GM18861 (cell line): ENCODE data around the gene UNC50.
A peak's percentile ranks its signal among the peaks of the same experiment; 100 is the strongest.
"Not testable (repeated sequence)": the region's sequence is repeated elsewhere in the genome, so short reads cannot be mapped to it uniquely, and the experiment has no call there.

Experiments used
- ATAC-seq: cut with Tn5 transposase; IDR thresholded peaks from one replicate; pipeline ENCODE4 v1.9.1; 2021; ENCODE audit not compliant: unreplicated experiment

Gene UNC50

GRCh38 chr2:98608962-98609604 is 694 bp downstream of the UNC50 start:
- ATAC-seq, result peak; percentile 6

DNA sequence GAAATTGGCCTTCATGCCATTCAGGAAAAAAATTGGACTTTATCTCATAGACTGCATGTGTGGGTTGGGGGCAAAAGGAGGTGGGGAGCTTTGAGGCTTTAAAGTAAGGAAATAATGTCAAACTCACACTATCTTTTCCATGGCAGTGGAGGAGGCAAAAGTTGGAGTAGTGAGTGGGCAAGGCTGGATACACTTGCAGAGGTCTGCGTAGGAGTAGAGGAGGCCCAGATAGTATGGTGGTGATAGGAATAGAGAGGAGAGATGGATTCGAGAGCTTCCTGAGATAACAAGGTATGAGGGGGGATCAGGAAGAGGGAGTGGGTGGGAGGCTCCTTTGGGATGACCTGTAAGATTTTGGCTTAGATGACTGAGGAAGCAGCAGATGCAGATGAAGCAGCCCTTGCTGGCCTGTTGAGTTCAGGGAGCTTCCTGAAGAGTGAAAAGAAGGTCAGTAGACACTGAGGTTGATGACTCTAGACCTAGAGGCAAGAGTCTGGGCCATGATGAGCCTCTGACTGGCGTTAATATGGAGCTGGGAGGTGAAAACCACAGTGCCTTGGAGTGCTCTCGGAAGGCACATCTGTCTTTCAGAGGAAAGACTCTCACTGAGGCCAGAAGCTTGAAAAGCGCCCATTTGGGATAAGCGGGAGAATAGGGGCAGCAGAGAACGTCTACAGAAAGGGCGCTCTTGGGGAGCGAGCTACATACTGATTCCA is 5.8 kb downstream of the UNC50 start:
- ATAC-seq, result no peak

- ATAC-seq, result no peak
Measured at GRCh38 chr2:98615481-98615880, 7.1 kb downstream of the UNC50 start.

GRCh38 chr2:98617149-98617548 is 8.8 kb downstream of the UNC50 start:
- no peak for ATAC-seq

- ATAC-seq, result no peak
Measured at GRCh38 chr2:98623657-98624056, 15.3 kb downstream of the UNC50 start.

DNA sequence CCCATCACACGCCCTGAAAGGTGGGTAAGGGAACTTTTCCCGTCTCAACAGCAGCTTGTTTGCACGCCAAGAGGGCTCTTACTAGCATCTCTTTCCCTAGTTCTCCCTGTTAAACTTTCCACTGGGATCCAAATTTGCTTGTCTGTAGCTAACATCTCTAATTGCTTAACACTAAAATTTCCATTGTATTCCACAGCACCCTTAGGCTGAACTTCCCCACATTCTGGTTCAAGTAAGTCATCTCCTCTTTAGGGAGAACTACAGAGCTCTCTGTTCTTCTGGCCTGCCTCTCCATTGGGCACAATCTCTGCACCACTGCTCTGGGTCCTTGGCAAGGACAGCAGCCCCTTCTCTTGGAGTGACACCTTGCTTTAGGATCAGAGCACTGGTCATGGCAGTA is 24.0 kb downstream of the UNC50 start:
- ATAC-seq, result no peak

DNA sequence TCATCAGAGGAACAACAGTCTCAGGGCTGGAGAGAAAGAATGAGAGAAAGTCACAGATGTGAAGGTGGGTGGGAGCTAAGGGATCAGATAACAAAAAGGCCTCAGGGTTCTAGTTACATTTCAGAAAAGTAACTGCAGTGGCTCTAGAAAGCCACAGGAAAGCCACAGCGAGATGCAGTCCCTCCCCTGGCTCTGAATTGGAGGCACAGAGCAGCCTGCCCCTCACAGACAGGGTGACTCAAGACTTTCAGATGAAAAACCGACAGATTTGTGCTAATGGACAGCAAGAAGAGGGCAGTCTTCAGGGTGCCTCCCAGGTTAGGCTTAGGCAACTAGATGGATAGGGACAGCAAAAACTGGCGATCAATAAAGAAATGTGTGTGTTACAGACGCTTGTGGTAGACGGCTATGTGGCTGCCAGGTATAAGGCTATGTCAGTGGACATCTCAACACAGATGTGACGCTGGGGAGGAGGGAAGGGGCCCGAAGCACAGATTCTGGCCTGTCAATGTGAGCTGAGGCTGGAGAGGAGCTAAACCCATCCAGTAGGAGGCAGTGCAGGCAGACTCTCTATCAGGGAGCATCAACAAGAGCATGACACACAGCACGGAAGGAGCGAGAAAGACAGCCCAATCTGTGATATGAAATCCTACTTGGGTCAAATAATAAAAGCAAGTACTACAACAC is 26.2 kb downstream of the UNC50 start:
- ATAC-seq, result no peak

GRCh38 chr2:98637401-98638147 is 29.2 kb downstream of the UNC50 start:
- ATAC-seq, result peak; percentile 66

DNA sequence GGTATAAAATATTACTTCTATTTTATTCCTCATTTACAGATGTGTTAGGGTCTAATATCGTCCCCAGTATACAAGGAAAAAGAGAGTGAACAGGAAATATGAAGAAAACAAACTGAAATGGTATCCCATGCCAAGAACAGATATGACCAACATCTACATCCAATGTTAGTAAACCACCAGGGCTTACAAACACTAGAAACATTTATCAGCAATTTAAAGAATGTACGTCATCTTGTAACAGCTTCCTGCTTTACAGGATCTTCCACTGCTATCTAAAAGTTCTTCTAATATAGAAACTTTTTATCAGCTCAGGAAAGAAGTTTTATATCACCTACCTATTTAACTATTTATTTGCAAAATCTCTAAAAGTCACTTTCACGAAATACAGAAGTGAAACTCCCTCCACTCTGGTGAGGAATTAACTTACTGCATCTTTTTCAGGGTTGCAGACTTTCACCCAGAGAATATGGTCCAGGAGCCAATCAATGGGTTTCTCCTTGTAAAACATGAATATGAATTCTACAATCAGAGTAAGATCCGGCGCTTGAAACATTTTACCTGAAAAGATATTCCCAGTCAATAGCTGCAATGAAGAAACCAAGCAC is 35.2 kb downstream of the UNC50 start:
- ATAC-seq, result peak; percentile 42

DNA sequence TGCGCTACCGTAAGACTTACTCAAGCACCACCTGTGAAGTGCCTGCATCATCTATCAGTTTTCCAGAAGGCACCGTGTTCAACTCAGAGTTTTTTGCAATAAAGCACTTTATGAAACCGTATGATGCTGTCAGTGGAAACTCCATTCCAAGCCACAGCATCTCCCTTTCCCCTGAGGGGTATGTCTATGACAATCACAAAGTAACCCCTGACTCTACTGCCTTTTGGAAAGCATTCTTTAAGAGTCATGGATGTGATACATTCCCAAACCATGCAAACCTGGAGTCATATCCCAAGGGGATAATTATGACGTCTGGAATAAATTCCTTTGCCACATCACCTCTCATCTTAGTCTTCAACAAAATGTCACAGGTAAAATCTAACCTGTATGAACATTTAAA is 39.2 kb downstream of the UNC50 start:
- no peak for ATAC-seq

DNA sequence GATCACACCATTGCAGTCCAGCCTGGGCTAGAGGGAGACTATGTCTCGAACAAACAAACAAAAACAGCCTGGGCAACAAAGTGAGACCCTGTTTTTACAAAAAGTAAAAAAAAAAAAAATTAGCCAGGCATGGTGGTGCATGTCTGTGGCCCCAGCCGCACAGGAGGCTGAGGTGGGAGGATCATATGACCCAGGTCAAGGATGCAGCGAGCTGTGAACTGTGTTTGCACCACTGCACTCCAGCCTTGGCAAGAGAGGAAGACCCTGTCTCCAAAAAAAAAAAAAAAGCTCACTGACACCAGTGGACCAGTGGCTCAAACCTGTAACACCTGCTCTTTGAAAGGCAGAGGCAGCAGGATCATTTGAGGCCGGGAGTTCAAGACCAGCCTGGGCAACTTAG is 40.1 kb downstream of the UNC50 start:
- ATAC-seq, result no peak

- no peak for ATAC-seq
Measured at GRCh38 chr2:98649135-98649991, 41.0 kb downstream of the UNC50 start.

DNA sequence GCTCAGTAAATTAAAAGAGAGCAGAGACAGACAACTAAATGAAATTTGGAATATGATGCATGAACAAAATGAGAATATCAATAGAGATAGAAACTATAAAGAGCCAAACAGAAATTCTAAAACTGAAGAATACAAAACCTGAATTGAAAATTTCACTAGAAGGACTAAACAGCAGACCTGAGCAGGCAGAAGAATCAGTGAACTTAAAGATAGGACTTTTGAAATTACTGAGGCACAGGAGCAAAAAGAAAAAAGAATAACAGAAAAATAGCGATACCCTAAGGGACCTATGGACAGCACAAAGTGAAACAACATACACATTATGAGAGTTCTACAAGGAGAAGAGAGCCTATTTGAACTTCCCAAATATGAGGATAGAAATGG is 41.6 kb downstream of the UNC50 start:
- ATAC-seq, result no peak

DNA sequence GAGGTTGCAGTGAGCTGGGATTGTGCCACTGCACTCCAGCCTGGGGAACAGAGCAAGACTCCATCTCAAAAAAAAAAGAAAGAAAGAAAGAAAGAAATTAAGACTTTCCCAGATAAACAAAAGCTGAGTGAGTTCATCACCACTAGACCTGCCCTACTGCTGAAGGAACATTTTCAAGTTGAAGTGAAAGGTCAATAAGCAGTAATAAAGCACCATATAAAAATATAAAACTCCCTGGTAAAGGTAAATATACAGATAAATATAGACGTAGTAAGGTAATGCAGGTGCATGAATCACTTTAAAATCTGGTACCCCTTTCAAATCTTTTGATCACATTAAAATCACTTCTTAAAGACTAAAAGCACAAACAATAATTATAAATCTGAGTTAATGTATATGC is 42.6 kb downstream of the UNC50 start:
- ATAC-seq, result no peak

GRCh38 chr2:98654699-98655495 is 46.5 kb downstream of the UNC50 start:
- no peak for ATAC-seq

GRCh38 chr2:98656800-98657199 is 48.4 kb downstream of the UNC50 start:
- no peak for ATAC-seq

DNA sequence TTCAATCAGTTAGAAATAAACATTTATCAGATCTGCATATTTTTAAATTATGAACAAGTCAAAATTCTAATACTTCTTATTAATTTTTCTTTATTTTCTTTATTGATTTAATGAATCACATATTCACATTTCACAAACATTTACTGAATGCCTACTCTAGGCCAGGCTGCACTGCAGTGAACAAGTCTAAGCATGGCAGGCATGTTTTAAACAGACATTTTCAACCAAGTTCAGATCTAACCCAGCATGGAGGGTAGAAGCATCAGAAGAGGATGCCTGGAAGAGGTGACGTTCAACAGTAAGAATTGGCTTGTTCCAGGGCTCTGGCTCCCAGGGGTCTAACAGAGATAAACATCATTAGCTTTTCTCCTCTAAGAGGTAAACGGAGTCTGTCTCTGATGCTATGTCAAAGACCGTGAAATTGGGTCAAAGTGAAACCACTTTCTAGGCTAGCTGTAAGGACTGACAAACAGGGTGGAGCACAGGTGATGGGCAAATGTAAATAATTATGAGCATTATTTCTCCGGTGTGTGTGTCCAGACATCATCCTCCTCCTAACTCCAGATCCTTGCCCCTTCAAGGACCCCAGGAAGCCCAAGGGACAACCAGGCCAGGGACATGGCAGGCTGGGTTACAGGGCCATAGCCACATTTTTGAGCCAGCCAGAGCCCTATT is 50.6 kb downstream of the UNC50 start:
- no peak for ATAC-seq

DNA sequence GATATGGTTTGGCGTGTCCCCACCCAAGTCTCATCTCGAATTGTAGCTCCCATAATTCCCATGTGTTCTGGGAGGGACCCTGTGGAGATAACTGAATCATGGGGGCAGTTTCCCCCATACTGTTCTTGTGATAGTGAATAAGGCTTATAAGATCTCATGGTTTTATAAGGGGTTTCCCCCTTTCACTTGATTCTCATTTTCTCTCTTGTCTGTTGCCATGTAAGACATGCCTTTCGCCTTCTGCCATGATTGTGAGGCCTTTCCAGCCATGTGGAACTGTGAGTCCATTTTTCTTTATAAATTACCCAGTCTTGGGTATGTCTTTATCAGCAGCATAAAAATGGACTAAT is 51.1 kb downstream of the UNC50 start:
- ATAC-seq, result not testable (repeated sequence)

- no peak for ATAC-seq
Measured at GRCh38 chr2:98663511-98664090, 55.2 kb downstream of the UNC50 start.
